HCT116 (cell line): ENCODE results near the gene ATXN7L1.

ENCODE experiments used
- EZH2 ChIP-seq: fragments of 200-600 bp; sonication (generic); IDR thresholded peaks from 2 replicates; pipeline ENCODE4 v1.6.1; 2017; ENCODE audit warnings: antibody characterized with exemption, mixed run types
- POLR2AphosphoS5 ChIP-seq: IDR thresholded peaks from 2 replicates; pipeline ENCODE4 v1.6.1; 2011; ENCODE audit warnings: mild to moderate bottlenecking, low read depth, low read length, moderate library complexity
- YY1 ChIP-seq: IDR thresholded peaks from 2 replicates; pipeline ENCODE4 v1.6.1; 2011; ENCODE audit warnings: low read length, low read depth, moderate library complexity, mild to moderate bottlenecking; ENCODE audit not compliant: insufficient replicate concordance; ENCODE audit errors: extremely low read depth
- TF ChIP-seq, protein P1 (sequence below), 3 experiments: fragments of 200-600 bp in 1 of 3; sonication (generic) in 1 of 3; IDR thresholded peaks in 2 of 3; conservative IDR thresholded peaks in 1 of 3; 2 replicates each; pipeline ENCODE4 v1.5.1; 2012 to 2017; ENCODE audit warnings: low read depth in 2 of 3, low read length in 2 of 3, antibody characterized with exemption in 1 of 3, borderline replicate concordance in 1 of 3, control low read depth in 1 of 3, mild to moderate bottlenecking in 1 of 3, mixed read lengths in 1 of 3, mixed run types in 1 of 3, moderate library complexity in 1 of 3; ENCODE audit not compliant: insufficient read depth in 1 of 3
- TF ChIP-seq, protein P2 (sequence below): IDR thresholded peaks from 2 replicates; pipeline ENCODE4 v1.6.1; 2012

DNA sequence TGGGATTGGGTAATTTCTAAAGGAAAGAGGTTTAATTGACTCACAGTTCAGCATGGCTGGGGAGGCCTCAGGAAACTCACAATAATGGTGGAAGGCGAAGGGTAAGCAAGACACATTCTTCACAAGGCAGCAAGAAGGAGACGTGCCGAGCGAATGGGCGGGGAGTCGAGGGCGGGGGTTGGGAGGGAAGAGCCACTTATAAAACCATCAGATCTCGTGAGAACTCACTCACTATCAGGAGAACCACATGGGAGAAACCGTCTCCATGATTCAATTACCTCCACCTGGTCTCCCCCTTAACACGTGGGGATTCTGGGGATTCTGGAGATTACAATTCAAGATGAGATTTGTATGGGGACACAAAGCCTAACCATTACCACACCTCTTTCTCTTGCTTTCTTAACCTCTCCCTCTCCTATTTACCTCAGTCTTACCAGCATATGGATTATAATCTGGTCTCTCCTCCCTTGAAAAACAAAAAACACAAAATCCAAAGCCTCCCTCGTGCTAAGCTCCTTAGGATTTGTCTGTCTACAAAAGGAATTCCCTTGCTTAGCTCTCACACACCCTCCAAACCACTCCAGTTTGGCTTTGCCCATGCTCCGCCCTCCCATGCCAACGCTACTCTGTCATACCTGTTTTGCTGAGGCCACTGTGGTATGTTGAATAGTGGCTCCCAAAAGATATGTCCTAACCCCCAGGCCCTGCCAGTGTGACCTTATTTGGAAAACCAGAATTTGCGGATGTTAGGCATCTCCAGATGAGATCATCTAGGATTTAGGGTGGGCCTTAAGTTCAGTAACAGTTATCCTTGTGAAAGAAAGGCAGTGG is 275.5 kb downstream of the ATXN7L1 start:
- TF ChIP-seq, protein P1, sequence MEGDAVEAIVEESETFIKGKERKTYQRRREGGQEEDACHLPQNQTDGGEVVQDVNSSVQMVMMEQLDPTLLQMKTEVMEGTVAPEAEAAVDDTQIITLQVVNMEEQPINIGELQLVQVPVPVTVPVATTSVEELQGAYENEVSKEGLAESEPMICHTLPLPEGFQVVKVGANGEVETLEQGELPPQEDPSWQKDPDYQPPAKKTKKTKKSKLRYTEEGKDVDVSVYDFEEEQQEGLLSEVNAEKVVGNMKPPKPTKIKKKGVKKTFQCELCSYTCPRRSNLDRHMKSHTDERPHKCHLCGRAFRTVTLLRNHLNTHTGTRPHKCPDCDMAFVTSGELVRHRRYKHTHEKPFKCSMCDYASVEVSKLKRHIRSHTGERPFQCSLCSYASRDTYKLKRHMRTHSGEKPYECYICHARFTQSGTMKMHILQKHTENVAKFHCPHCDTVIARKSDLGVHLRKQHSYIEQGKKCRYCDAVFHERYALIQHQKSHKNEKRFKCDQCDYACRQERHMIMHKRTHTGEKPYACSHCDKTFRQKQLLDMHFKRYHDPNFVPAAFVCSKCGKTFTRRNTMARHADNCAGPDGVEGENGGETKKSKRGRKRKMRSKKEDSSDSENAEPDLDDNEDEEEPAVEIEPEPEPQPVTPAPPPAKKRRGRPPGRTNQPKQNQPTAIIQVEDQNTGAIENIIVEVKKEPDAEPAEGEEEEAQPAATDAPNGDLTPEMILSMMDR (IDR thresholded peaks at IDR 0.05 in 2 of 3, conservative IDR thresholded peaks at IDR 0.05 in 1 of 3; ENCODE audit: borderline replicate concordance in 1 of 3, insufficient read depth in 1 of 3, low read depth in 2 of 3, low read length in 2 of 3): no peak
- TF ChIP-seq POLR2AphosphoS5 (no peak), EZH2 (no peak), YY1 (no peak)
- TF ChIP-seq, protein P2, sequence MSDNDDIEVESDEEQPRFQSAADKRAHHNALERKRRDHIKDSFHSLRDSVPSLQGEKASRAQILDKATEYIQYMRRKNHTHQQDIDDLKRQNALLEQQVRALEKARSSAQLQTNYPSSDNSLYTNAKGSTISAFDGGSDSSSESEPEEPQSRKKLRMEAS: no peak
